Measurements from ENCODE around the gene CORO7. TPM values are rescaled to one million over a fixed set of nuclear protein-coding genes. Genes with fewer than 3 reads are reported as not detected.

The CORO7 gene
- total RNA-seq, 1 donor from 2014 or later: 30.9 TPM

DNA sequence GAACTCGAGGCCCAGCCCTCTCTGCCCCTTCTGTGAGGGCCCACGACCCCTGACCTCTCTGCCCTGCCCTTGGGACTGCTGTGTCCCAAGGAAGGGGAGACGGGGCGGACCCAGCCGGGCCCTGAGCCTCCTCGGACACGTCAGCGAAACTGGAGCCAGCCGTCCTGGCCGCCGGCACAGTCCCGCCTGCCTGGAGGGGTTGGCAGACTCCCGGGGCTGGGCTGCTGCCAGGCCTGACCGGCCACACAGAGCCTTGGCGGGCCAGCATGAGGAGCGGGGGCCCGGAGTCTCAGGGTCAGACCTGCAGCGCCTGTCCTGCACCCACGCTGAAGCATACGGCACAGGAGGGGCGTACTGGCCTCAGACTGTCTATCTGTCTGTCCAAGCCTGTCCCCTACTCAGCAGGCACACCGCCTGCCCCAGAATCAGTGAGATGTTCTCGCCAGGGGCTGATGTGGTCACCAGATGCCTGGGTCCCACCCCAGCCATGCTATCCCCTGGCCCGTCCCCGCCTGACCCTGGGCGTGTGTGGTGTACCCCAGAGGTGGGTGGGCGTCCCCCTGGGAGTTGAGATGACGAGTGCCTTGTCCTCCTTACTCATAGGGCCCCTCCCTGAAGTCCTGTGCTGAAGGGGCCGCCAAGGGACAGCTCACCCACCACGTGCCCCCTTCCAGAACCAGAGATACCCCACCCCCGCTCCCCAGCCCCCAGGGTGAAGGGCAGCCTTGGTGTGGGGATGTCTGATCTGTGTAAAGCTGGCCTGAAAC lies 40.1 kb downstream of the CORO7 start:
- peak; percentile 24 to 79 for TF ChIP-seq POLR2AphosphoS5 (IDR thresholded peaks at IDR 0.05; ENCODE audit: insufficient read depth in 1 of 2, low read depth in 1 of 2)
- TF ChIP-seq, protein P1, sequence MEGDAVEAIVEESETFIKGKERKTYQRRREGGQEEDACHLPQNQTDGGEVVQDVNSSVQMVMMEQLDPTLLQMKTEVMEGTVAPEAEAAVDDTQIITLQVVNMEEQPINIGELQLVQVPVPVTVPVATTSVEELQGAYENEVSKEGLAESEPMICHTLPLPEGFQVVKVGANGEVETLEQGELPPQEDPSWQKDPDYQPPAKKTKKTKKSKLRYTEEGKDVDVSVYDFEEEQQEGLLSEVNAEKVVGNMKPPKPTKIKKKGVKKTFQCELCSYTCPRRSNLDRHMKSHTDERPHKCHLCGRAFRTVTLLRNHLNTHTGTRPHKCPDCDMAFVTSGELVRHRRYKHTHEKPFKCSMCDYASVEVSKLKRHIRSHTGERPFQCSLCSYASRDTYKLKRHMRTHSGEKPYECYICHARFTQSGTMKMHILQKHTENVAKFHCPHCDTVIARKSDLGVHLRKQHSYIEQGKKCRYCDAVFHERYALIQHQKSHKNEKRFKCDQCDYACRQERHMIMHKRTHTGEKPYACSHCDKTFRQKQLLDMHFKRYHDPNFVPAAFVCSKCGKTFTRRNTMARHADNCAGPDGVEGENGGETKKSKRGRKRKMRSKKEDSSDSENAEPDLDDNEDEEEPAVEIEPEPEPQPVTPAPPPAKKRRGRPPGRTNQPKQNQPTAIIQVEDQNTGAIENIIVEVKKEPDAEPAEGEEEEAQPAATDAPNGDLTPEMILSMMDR (IDR thresholded peaks at IDR 0.05): no peak
- Histone ChIP-seq H3K9me3 (no peaks in the 10 kb centered on the region), H3K27ac (peak overlapping the region; percentile 91), H3K36me3 (peaks cover 0 to 5% of the 10 kb centered on the region in 2 donors), H3K4me3 (peak overlapping the region; percentile 28 to 40), H3K27me3 (no peaks in the 10 kb centered on the region), H3K4me1 (peaks cover 71% of the 10 kb centered on the region)
- no peak for DNase-seq (ENCODE audit: extremely low spot score in 2 of 2)
- intact Hi-C loops (cut with DNase I): no loop called here

DNA sequence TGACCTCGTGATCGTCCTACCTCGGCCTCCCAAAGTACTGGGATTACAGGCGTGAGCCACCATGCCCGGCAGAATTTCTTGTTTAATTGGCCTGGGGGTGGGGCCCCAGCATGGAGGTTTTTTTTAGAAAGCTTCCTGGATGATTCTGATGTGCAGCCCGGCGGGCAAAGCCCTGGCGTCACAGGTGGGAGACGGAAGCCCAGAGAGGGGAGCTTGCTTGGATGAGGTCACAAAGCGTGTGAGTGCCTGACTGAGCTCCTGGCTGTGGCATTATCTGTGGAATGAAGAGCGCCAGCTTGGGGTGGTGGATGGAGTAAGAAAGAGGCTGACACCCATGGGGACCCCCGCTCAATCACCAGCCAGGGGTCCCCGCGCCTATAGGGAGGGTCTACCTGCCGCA lies 40.7 kb downstream of the CORO7 start:
- TF ChIP-seq POLR2A (IDR thresholded peaks at IDR 0.05): no peak
- TF ChIP-seq, protein P1 (IDR thresholded peaks at IDR 0.05): no peak
- TF ChIP-seq POLR2AphosphoS5 (IDR thresholded peaks at IDR 0.05; ENCODE audit: insufficient read depth in 1 of 2, low read depth in 1 of 2): no peak
- DNase-seq (ENCODE audit: extremely low spot score in 2 of 2): no peak
- no peaks in the 10 kb centered on the region for H3K9me3 ChIP-seq
- intact Hi-C loops (cut with DNase I): no loop called here
- H3K36me3 ChIP-seq: no peaks in the 10 kb centered on the region
- peaks cover 77% of the 10 kb centered on the region for H3K4me1 ChIP-seq
- no peaks in the 10 kb centered on the region for H3K27me3 ChIP-seq
- peak overlapping the region; percentile 91 for H3K27ac ChIP-seq
- H3K4me3 ChIP-seq: peak overlapping the region in 1 of 2 donors; percentile 28

DNA sequence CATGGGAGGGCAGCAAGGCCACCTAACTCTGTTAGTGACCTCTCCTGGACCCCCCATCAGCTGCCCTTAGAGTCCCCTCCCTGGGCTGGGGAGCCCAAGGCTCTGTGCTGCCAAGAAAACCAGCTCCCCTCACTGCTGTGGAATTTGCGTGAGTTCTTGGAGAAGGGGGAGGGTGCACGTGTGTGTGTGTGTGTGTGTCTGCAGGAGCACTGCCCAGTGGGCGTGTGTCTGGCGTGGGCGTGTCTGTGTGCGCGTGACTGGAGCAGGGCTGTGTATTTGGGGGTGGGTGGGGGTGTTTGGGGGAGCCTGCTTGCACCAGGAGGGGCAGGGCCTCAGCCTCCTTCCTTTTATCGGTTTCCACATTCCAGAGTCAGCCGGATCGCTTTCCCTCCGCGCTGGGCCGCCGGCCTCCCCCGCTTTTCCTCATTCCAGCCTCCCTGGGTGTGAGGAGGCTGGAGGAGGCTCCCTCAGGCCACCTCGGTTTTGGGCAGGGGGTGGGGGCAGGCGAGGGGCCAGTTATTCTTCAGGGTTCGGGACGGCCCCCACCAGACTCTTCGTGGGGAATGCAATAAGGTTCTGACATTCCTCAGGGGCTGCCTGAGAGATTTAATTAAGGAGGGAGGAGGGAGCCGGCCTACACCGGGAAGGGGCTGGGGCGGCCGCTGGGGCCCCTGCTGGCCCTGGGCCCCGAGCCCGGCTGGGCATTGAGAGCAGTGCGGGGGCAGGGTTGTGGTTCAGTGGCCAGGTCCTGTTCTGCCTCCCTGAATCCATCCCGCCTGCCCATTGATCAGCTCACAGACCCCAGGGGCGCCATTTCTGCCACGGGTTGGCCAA lies 42.3 kb downstream of the CORO7 start:
- Histone ChIP-seq H3K27me3 (no peaks in the 10 kb centered on the region), H3K27ac (peak overlapping the region; percentile 91), H3K4me1 (peaks cover 93% of the 10 kb centered on the region), H3K9me3 (no peaks in the 10 kb centered on the region), H3K36me3 (no peaks in the 10 kb centered on the region), H3K4me3 (peak overlapping the region; percentile 56 to 92)
- TF ChIP-seq, protein P1 (IDR thresholded peaks at IDR 0.05): no peak
- TF ChIP-seq POLR2AphosphoS5 (IDR thresholded peaks at IDR 0.05; ENCODE audit: insufficient read depth in 1 of 2, low read depth in 1 of 2): peak; percentile 22 to 86
- TF ChIP-seq POLR2A (IDR thresholded peaks at IDR 0.05): peak in 1 of 2 donors; percentile 18
- DNase-seq (ENCODE audit: extremely low spot score in 2 of 2): peak in 1 of 2 donors; percentile 97
- intact Hi-C loops (cut with DNase I): no loop called here

DNA sequence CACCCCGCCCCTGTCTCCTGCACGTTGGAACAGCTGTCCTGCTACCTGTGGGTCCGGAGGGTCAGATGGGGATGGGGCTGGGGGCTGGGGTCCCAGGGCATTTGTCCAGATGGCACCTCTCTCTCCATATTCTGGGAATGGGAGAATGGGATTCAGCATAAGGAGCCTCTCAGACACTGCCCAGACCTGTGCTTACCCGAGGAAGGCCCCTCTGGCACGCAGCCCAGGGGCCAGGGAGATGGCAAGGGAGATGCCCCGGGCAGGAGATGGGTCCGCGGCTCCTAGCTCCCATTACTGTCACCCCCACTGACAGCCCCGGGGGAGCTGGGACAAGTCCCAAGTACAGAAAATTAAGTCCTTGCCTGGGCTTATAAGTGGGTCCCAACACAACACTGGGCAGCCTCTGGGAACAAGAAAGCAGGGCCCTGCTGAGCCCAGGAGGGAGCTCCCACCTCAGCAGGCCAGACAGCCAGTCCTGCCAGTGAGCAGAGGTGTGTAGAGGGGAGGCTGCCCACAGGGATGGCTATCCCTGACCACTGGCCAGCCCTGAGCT lies 43.0 kb downstream of the CORO7 start:
- TF ChIP-seq POLR2AphosphoS5 (IDR thresholded peaks at IDR 0.05; ENCODE audit: insufficient read depth in 1 of 2, low read depth in 1 of 2) (no peak), POLR2A (IDR thresholded peaks at IDR 0.05) (no peak)
- TF ChIP-seq, protein P1 (IDR thresholded peaks at IDR 0.05): no peak
- Histone ChIP-seq H3K4me3 (peak overlapping the region; percentile 56 to 92), H3K27ac (peak overlapping the region; percentile 91), H3K27me3 (no peaks in the 10 kb centered on the region), H3K36me3 (no peaks in the 10 kb centered on the region), H3K9me3 (no peaks in the 10 kb centered on the region), H3K4me1 (peaks cover 92% of the 10 kb centered on the region)
- intact Hi-C loops (cut with DNase I): no loop called here
- no peak for DNase-seq (ENCODE audit: extremely low spot score in 2 of 2)

Measured in vagina (tissue), 2 donors.